CD1c-positive myeloid dendritic cell (primary cell): Measurements from ENCODE around the gene A2M.

Source experiments
- DNase-seq: peaks from one replicate; pipeline ENCODE4 v3.0.0-alpha.2; 2016; ENCODE audit errors: extremely low spot score

The A2M gene

DNA sequence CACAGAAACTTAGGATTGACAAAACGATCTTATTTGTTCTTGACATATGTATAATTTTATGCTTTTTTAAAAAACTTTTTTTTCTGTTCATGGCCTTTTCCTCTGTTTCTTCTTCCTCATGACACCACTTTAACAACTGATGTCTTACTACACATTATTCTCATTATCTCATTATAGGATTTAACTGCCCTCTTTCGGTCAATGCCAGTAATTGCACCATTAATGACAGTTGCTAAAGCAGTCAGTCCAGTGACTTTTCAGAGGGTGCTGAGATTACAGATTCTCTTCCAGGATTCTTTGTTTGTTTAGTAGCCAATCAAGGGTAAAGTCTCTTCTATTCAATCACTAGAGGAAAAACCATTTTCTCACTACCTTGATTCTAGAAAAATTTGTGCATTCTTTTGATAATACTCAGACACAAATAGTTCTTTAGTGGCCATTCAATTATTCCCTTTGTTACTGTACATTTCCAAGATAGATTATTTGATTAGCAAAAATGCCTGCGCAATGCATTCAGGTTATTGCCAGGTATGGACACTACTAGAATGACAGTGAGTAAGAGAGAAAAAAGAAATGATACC is 76.2 kb downstream of the A2M start:
- DNase-seq, result peak; percentile 82

DNA sequence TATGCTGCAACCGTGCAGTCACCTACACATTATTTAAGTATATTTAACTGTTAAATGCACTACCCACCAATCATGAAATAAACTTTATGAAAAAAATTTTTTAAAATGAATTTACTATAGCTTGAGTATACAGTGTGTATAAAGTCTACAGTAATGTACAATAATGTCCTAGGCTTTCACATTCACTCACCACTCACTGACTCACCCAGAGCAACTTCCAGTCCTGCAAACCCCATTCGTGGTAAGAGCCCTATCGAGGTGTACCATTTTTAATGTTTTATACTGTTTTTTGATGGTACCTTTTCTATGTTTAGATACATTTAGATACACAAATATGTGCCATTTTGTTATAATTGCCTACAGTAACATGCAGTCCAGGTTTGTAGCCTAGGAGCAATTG is 78.3 kb downstream of the A2M start:
- no peak for DNase-seq

DNA sequence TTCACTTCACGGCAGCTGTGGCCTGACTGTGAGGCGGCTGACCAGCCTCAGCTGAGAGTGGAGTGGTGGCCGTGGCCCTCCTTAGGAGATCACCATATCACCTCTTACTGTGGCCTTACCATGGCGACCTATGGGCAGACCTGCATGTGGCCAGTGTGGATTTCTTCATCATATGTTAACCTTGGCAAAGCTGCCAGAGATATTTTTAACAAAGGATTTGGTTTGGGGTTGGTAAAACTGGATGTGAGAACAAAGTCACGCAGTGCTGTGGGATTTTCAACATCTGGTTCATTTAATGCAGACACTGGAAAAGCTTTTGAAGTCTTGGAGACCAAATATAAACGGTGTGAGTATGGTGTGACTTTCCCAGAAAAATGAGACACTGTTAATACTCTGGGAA is 79.5 kb downstream of the A2M start:
- no peak for DNase-seq

DNA sequence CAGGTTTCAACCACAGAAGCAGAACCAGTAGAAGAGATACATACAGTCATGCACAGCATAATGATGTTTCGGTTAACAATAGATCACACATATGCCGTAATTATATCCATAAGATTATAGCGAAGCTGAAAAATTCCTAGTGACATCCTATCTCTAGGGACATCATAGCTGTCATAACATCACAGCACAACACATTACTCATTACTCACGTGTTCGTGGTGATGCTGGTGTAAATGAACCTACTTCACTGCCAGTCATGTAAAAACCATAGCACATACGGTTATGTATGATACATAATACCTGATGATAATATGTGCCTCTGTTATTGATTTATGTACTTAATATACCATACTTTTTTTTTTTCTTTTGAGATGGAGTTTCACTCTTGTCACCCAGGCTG is 81.6 kb downstream of the A2M start:
- DNase-seq, result no peak

DNA sequence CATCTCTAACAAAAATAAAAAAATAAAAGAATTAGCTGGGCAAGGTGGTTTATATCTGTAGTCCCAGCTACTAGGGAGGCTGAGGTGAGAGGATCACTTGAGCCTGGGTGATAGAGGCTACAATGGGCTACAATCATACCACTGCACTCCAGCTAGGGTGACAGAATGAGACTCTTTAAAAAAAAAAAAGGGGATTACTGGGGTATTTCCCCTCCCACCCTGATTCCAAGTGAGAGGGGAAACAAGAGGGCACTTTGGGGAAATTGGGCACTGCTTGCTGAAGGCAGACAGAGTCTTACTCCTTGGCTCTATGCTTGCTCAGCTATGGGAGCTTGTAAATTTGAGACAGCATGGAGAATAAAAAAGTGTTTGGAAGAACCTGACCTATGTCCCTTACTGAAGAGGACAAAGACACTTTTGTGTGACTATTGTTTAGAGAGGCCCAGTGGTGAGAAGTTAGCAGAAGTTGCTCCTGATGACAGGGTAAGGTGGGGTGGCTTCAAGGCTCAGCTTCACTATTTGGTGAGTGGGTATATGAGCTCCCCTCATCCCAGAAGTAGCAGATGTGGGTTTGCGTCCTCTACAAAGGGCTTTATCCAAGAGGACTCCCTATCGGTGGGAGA is 82.3 kb downstream of the A2M start:
- DNase-seq, result no peak

DNA sequence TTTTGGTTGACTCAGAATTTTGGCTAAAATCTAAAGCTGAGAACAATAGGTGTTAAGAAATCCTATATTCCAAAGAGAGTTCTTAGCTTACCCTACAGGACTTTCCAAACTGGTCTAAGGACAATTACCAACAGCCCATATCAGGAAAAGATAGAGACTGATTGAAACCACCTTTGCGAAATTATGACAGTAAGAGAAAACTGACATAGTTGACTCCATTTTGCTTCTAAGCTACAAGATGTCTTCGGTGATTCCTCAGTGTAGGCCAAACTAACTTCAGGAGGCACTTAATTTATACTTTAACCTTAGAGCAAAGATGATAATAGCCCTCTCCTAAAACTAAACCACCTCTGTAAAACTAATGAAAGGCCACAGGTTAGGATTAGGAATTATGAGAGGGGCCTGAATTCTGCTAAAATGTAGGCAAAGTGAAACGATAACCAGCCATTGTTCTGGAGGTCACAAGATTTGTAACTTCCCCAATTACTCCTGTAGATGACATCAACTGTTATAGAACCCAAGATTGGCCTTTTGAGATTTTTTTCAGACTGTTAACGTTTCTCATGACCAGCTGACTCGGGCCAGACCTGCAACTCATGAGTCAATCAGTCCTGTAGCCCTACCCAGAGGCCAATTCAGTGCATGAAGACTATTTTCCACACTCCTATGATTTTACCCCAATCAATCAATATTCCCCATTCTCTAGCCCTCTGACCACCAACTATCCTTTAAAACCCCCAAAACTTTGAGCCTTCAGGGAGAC is 83.3 kb downstream of the A2M start:
- peak; percentile 83 for DNase-seq

DNA sequence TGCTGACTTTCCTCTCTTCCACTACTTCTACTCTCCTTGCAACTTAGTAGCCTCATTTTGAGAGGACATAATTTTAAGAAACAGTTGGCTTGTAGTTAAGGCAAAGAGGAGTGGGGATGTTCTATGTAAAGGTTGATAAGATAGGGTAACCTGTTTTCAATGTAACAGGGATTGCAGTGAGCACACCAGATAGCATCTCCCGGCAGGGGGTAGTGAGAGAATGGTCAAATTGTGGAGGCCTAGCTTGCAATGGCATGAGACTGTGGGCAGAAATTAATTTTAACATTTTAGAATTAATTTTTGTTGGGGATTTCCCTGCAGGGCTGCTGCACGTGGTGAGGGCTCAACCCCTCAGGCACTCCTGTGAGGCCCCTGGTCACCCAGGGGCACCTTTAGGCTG is 84.9 kb downstream of the A2M start:
- DNase-seq, result no peak

DNA sequence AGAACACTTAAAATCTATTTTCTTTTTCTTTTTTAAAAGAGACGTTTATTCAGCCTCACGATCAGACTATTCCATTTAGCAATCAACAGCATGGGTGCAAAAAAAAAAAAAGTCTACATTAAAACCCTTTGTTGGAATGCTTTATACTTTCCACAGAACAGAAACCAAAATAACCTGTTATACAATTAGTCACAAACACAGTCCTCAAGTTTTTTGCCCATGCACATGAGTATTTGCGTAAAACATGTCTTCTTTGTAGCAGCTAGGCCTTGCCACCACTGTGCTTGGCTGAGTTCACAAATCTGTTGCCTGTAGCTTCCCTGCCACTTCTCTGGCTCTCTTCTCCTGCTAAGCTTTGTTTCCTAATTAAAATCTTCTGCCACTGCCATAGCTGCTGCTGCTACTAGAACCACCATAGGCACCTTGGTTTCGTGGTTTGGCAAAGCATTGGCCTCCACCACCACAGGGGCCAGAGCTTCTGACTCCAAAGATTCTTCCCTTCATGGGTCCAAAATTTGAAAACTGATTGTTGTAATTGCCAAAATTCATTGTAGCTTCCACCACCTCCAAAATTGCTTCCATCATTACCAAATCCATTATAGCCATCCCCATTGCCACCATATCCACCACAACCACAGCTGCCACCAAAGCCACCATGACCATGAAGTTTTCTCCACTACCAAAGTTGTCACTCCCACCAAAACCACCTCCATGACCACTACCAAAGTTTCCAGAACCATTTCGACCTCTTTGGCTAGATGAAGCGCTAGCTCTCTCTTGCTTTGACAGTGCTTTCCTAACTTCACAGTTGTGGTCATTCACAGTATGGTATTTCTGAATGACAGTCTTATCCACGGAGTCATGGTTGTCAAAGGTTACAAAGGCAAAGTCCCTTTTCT is 88.3 kb downstream of the A2M start:
- no peak for DNase-seq

DNA sequence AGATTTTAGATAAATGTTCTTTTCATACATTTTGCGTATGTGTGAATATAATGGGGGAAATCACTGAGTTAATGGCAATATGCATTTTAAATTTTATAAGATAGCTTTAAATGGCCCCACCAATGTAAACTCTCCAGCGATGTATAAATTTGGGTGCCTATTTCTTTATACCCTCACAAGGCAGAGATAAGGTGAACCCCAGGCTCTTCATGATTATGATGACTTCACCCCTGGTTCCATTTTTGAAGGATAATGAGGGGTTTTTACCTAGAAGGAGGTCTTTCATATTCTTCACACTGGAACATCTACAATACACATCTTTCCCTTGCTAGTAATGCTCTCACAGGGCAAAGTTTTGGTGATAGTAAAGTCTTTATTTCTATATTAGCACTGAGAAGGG is 91.2 kb downstream of the A2M start:
- DNase-seq, result no peak

DNA sequence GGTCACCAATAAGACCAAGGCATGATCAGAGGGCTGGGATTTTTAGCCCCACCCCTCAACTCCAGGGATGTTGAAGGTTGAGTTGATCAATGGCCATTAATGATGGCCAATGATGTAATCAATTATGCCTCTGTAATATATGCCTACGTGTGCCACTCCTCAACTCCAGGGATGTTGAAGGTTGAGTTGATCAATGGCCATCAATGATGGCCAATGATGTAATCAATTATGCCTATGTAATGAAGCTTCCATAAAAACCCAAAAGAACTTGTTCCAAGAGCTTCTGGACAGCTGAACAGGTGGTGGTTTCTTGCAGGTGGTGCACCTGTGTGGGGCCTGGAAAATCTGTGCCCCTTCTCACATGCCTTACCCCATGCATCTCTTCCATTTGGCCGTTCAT is 93.1 kb downstream of the A2M start:
- no peak for DNase-seq
